HT1080 (cell line): ENCODE data around the gene OR10A6. TPM values are rescaled to one million over a fixed set of nuclear protein-coding genes. Genes with fewer than 3 reads are reported as not detected.

ENCODE experiments used
- DNase-seq: peaks from one replicate; pipeline ENCODE4 v3.0.0-alpha.2; 2015; ENCODE audit warnings: low read depth
- polyA plus RNA-seq, 2 experiments: library from polyadenylated mRNA; depleted of rRNA; stranded (reverse); fragments of >200 nt; gene quantifications; 2 replicates each; pipeline ENCODE4 v1.2.3, GENCODE V29; 2015
- total RNA-seq: library from RNA; depleted of rRNA; stranded (reverse); fragments of >200 nt; shearing (Covaris generic); gene quantifications from 2 replicates; pipeline ENCODE4 v1.2.3, GENCODE V29; 2014; rRNA removed

OR10A6 gene
- total RNA-seq: 0.02 TPM in 1 of 2 replicates, not detected in the other
- polyA plus RNA-seq (2015; cell fraction: cytosol; rRNA removed): not detected in 2 replicates
- not detected in 2 replicates for polyA plus RNA-seq (2015; cell fraction: nucleus; rRNA removed)

DNA sequence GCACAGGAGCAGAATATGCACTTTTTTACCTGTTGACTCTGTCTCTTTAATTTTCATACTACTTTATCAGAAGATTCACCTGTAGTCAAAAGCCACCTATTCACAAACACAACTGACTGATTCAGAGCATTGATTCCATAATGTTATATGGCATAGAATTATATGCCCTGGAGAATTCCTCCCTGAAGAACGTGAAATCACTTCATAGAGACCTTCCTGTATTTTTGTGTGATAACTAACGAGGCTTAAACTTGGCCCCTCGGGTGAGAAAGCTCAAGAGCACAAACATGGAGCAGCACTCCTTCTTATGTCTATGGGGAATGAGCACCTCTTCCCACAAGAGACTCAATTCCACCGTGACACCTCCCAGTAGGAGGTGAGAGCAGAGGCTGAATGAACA lies at the start of gene OR10A6:
Gene OR10A6 (minus strand): TSS at position 101 of the 400 bp plus-strand sequence. CDS start 2,606 bp downstream, outside the sequence.
- no peak for DNase-seq

GRCh38 chr11:7977232-7977917 lies 46.3 kb upstream of the OR10A6 start:
- peak; percentile 68 for DNase-seq

DNA sequence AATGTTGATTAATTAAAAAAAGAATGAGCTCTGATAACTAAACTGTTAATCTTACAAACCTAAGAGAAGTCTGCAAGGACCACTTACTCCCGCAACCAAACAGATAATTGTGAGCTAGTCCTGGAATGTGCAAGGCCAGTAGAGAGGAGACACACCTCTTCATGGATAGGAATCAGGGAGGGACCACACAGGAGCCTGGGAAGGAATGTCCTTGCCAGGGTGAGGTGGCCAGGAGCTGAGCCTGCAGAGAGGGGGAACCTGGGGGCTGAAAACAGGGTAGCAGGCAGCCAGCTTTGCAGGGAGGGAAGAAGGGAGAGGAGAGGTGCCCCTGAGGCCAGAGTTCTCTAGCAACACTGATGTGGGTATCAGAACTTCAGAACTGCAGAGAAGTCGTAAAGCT lies 43.6 kb upstream of the OR10A6 start:
- no peak for DNase-seq

GRCh38 chr11:7973011-7973410 lies 41.9 kb upstream of the OR10A6 start:
- no peak for DNase-seq

DNA sequence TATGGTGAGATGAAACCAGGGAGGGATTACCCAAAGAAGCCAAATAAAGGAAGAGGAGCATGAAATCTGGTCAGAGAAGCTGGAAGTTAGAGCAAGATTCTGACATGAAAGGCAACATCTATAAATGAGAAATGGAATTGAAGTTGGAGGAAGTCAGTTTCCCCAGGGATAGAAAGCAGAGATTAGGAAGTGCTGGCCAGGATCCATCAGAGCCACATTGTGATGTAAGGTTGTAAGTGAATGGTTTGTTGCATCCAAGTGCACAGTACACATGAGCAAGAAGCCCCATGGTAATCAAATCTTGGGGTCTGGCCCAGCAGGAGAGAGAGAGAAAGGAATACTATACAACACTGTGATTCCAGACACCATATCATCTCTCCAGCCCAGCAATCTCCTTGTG lies 40.8 kb upstream of the OR10A6 start:
- no peak for DNase-seq

DNA sequence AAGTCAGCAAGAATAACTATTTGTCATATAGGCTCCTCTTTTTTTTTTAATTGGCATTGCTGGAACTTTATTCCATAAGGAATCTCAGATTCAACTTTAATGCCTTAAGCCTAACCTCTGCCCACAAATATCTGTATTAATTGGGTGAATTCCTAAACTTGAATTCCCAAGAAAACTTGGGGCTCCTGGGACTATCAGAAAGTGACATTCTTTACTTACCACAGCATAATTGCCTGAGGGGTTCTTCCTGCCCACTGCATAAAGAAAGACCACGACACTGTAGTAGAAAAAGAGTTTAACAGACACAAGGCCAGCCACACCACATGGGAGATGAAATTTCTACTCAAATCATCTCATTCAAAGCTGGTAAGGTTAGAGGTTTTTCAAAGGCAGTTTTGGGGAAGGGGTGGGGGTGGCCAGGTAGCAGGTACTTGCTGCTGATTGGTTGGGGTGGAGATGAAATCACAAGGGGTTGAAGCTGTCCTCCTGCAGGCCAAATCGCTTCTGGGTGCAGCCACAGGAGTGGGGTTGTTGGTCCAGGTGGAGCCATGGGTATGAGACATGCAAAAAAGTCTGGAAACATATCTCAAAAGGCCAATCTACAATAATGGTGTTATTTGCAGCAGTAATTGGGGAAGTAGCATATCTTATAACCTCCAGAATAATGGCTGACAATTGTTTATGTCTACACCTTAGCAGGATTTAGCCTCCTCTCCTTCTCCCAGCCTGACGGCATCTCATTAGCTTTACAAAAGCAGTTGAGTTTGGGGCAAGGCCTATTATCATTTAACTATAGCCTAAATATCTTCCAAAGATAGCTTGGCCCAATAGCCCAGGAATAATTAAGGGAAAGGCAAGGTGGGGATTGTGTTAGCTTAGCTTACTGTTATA lies 38.9 kb upstream of the OR10A6 start:
- no peak for DNase-seq

GRCh38 chr11:7968686-7969085 lies 37.6 kb upstream of the OR10A6 start:
- DNase-seq: no peak

DNA sequence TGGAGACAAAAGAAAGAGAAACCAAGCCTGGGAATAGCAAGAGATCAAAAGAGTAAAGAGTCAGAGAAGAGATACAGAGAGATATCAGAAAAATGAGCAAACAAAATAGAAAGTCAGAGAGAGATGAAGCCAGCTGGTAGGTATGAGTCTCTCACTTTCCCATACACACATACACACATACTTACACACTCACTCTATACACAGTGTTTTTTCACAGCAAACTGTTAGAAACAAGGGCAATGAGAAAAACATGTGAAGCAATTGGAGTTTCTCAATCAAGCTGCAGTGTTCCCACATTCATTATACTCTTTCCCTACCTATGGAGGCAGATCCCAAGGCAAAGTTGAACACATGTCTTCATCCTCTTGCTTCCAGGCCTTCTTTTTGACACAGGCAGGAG lies 36.8 kb upstream of the OR10A6 start:
- no peak for DNase-seq

GRCh38 chr11:7967097-7967496 lies 36.0 kb upstream of the OR10A6 start:
- peak; percentile 13 for DNase-seq

- peak; percentile 26 for DNase-seq
Measured at GRCh38 chr11:7965386-7965785, 34.3 kb upstream of the OR10A6 start, which contains the start of gene NLRP10. NLRP10 (minus strand) TSS chr11:7965447; CDS start chr11:7963495, 1,952 bp downstream.

- DNase-seq: peak; percentile 40
Measured at GRCh38 chr11:7964873-7965272, 33.8 kb upstream of the OR10A6 start.

GRCh38 chr11:7964261-7964660 lies 33.2 kb upstream of the OR10A6 start:
- no peak for DNase-seq

DNA sequence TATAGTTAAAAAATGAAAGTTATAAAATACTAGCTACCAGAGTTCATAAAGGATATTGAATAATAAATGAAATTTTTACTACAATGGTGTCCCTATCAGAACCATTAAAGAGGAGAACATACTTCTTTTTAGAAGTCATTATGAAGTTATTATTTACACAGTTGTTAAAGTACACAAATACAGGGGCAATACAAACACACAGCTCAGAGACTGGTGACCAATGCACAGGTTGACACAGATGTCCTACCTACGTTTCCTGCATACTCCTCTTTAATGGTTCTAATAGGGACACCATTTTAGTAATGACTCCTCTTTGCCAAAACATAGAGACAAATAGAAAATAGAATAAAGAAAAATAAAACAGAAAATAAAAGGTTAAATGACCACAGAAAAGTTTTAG lies 24.1 kb upstream of the OR10A6 start:
- no peak for DNase-seq

- DNase-seq: no peak
Measured at GRCh38 chr11:7949934-7950333, 18.9 kb upstream of the OR10A6 start.

GRCh38 chr11:7944123-7944522 lies 13.1 kb upstream of the OR10A6 start:
- DNase-seq: no peak

DNA sequence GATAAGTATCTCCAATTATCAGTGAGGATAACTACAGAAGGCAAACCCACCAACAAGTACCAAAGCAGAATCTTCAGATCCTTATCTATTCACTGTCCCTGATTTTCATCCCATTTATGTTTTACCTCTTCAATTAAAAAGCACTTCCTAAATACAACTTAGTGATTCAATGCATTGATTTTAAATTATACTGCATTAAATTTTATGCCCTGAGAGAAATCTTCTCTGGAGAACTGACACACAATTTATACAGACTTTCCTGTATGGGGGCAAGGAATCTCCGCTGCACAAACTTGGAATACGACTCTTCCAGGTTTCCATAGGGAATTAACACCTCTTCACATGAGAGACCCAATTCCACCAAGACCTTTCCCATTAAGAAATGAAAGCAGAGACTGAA lies 10.5 kb upstream of the OR10A6 start, which contains the start of gene OR10A3:
Gene OR10A3 (minus strand): TSS at position 101 of the 400 bp plus-strand sequence. CDS start 2,188 bp downstream, outside the sequence.
- no peak for DNase-seq

DNA sequence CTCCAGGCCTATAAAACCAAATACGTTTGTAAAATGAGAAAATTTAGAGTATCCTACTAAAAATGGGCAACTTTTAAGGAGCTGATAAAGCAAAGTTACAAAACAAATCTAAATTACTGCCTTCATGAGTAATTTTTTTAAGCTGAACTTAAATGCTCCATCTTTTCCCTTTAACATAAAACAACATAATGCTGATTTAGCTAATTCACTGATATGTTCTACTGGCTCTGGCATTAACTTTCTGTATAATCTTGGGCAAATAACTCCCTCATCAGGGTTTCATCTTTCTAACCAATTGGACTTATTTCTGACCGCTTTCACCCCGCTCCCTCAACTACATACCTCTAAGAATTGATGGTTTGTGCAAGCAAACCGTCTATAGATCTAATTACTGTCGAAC lies 10.1 kb upstream of the OR10A6 start:
- no peak for DNase-seq

- DNase-seq: no peak
Measured at GRCh38 chr11:7936615-7937014, 5.5 kb upstream of the OR10A6 start.

- peak; percentile 73 for DNase-seq
Measured at GRCh38 chr11:7927635-7928034, 3.4 kb downstream of the OR10A6 start.

GRCh38 chr11:7924536-7924935 lies 6.5 kb downstream of the OR10A6 start:
- DNase-seq: no peak

GRCh38 chr11:7918141-7918540 lies 12.9 kb downstream of the OR10A6 start:
- no peak for DNase-seq

- DNase-seq: no peak
Measured at GRCh38 chr11:7911011-7911410, 20.1 kb downstream of the OR10A6 start.
